Stomach (tissue), 4 donors: ENCODE data around the gene GRIA3.

Experiments
- CTCF ChIP-seq, 7 experiments: fragments of 450-650 bp in 4 of 7; fragments of 200-600 bp in 3 of 7; sonication (generic) in 3 of 7; IDR thresholded peaks; one replicate each; pipeline ENCODE4 v1.5.1; 2016 to 2019; ENCODE audit warnings: antibody characterized with exemption in 7 of 7, control low read depth in 2 of 7, mild to moderate bottlenecking in 1 of 7
- EP300 ChIP-seq: sonication (generic); formaldehyde crosslinking; IDR thresholded peaks from one replicate; pipeline ENCODE4 v1.6.1; 2017; ENCODE audit warnings: antibody characterized with exemption

GRCh38 chrX:123169247-123169901 lies 14.7 kb upstream of the GRIA3 start:
- no peak for TF ChIP-seq CTCF (IDR thresholded peaks at IDR 0.05)
- TF ChIP-seq EP300: no peak
